GM21360 (cell line): ENCODE data around the gene NUP93.
A peak's percentile ranks its signal among the peaks of the same experiment; 100 is the strongest.

Experiments
- ATAC-seq: cut with Tn5 transposase; IDR thresholded peaks from one replicate; pipeline ENCODE4 v1.9.1; 2021; ENCODE audit warnings: mild to moderate bottlenecking, moderate library complexity; ENCODE audit not compliant: unreplicated experiment

NUP93 gene

GRCh38 chr16:56847173-56847910 is 117.4 kb downstream of the NUP93 start:
- ATAC-seq = no peak

GRCh38 chr16:56848029-56848936 is 118.4 kb downstream of the NUP93 start:
- ATAC-seq = no peak

- no peak for ATAC-seq
Measured at GRCh38 chr16:56848955-56849689, 119.2 kb downstream of the NUP93 start.

GRCh38 chr16:56849690-56850680 is 120.1 kb downstream of the NUP93 start:
- no peak for ATAC-seq

- no peak for ATAC-seq
Measured at GRCh38 chr16:56851671-56852400, 121.9 kb downstream of the NUP93 start.

GRCh38 chr16:56852401-56852730 is 122.4 kb downstream of the NUP93 start:
- ATAC-seq = no peak

GRCh38 chr16:56852968-56853367 is 123.0 kb downstream of the NUP93 start:
- no peak for ATAC-seq

- no peak for ATAC-seq
Measured at GRCh38 chr16:56855201-56855600, 125.3 kb downstream of the NUP93 start.

- ATAC-seq = no peak
Measured at GRCh38 chr16:56855946-56856345, 126.0 kb downstream of the NUP93 start.

- ATAC-seq = no peak
Measured at GRCh38 chr16:56856876-56857447, 127.0 kb downstream of the NUP93 start.

- ATAC-seq = no peak
Measured at GRCh38 chr16:56858374-56858773, 128.4 kb downstream of the NUP93 start.

- no peak for ATAC-seq
Measured at GRCh38 chr16:56859636-56860035, 129.7 kb downstream of the NUP93 start.

GRCh38 chr16:56860226-56861020 is 130.5 kb downstream of the NUP93 start:
- peak; percentile 86 for ATAC-seq

GRCh38 chr16:56861092-56861610 is 131.2 kb downstream of the NUP93 start:
- no peak for ATAC-seq

GRCh38 chr16:56861756-56862155 is 131.8 kb downstream of the NUP93 start:
- no peak for ATAC-seq

- ATAC-seq = no peak
Measured at GRCh38 chr16:56862776-56863175, 132.8 kb downstream of the NUP93 start.

GRCh38 chr16:56864960-56865359 is 135.0 kb downstream of the NUP93 start, which contains the start of gene SLC12A3:
SLC12A3 (plus strand) TSS chr16:56865207; CDS start chr16:56865236, 29 bp downstream.
- no peak for ATAC-seq
